GM12892 (cell line): ENCODE measurements around the gene LAMTOR4.
A peak's percentile ranks its signal among the peaks of the same experiment; 100 is the strongest.
"Not testable (repeated sequence)": the region's sequence is repeated elsewhere in the genome, so short reads cannot be mapped to it uniquely, and the experiment has no call there.

Experiments
- DNase-seq: peaks from one replicate; pipeline ENCODE4 v3.0.0; 2011; ENCODE audit not compliant: insufficient read length
- FAIRE-seq: peaks from 2 replicates; lab custom pipeline; 2011; peaks lifted over from hg19 to GRCh38; lab: Jason Lieb, UNC
- POLR2A ChIP-seq: IDR thresholded peaks from 2 replicates; pipeline ENCODE4 v1.6.1; 2011; ENCODE audit warnings: low read depth, low read length, control low read depth
- POLR2AphosphoS5 ChIP-seq: IDR thresholded peaks from 2 replicates; pipeline ENCODE4 v1.6.1; 2011; ENCODE audit warnings: low read depth, low read length, control low read depth
- TAF1 ChIP-seq: IDR thresholded peaks from 2 replicates; pipeline ENCODE4 v1.6.1; 2011; ENCODE audit warnings: low read depth, mild to moderate bottlenecking, control low read depth, low read length, borderline replicate concordance

LAMTOR4 gene

DNA sequence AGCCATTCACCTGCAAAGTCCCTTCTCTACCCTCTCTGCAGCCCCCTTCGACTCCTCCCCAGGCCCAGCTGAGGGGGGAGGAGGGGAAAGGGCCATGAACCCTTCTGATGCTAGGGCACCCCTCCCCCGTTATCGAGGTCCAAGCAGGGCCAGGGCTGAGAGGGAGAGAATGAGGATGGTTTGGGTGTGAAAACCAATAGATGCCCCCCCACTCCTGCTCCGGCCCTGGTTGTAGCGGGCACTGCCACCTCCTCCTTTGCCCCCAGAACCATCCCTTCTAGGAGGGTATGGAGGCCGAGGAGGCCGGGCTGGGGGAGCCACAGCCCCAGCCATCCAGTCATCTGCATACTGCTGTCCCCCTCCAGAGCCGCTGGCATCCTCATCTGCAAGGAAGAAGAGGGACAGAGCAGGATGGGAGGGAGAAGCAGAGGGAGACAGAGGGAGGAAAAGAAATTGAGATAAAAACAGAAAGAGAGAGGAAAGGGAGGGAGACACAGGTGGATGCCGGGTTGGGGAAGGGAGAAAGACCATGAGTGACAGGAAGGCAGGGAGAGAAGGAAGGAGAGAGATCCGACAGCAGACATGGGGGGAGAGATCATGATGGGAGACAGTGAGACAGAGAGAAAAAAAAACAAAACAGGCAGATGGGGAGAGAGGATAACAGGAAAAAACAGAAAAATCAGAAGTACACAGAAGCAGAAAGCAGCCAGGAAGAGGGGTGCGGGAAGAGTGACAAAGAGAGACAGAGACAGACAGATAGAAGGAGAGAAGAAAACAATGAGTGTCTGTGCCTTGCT lies 21.6 kb downstream of the LAMTOR4 start:
- DNase-seq (no peak), FAIRE-seq (no peak)
- TF ChIP-seq POLR2A (no peak), POLR2AphosphoS5 (no peak), TAF1 (no peak)

GRCh38 chr7:100171087-100171681 lies 22.5 kb downstream of the LAMTOR4 start:
- TF ChIP-seq POLR2A = no peak
- TF ChIP-seq TAF1 = no peak
- no peak for TF ChIP-seq POLR2AphosphoS5
- FAIRE-seq (peak; percentile 58), DNase-seq (no peak)

- TF ChIP-seq POLR2AphosphoS5 = no peak
- TF ChIP-seq POLR2A = no peak
- TF ChIP-seq TAF1 = no peak
- FAIRE-seq = no peak
These were observed 23.1 kb downstream of the LAMTOR4 start for GRCh38 chr7:100171840-100172239.

GRCh38 chr7:100173806-100174495 lies 25.2 kb downstream of the LAMTOR4 start:
- no peak for DNase-seq
- FAIRE-seq = no peak
- no peak for TF ChIP-seq TAF1
- TF ChIP-seq POLR2A = no peak
- no peak for TF ChIP-seq POLR2AphosphoS5

More at GRCh38 chr7:100171840-100172239, 23.1 kb downstream of the LAMTOR4 start:
- no peak for DNase-seq

- TF ChIP-seq POLR2A (no peak), TAF1 (no peak), POLR2AphosphoS5 (no peak)
- DNase-seq (no peak), FAIRE-seq (no peak)
These were observed 25.9 kb downstream of the LAMTOR4 start for GRCh38 chr7:100174582-100174981.

GRCh38 chr7:100175296-100175935 lies 26.7 kb downstream of the LAMTOR4 start:
- DNase-seq (no peak), FAIRE-seq (no peak)
- TF ChIP-seq POLR2A = no peak
- no peak for TF ChIP-seq TAF1

GRCh38 chr7:100176096-100177044 lies 27.7 kb downstream of the LAMTOR4 start:
- TF ChIP-seq POLR2A (no peak), TAF1 (no peak), POLR2AphosphoS5 (no peak)
- FAIRE-seq = no peak
- DNase-seq = no peak

GRCh38 chr7:100177045-100178001 lies 28.6 kb downstream of the LAMTOR4 start, which contains the start of the genes GPC2 and STAG3:
TSS of gene GPC2 (minus strand) at chr7:100177381. CDS start at chr7:100177199, 182 bp downstream.
TSS of gene STAG3 (plus strand) at chr7:100177918. CDS start at chr7:100180557, 2,639 bp downstream.
- FAIRE-seq (peak; percentile 97), DNase-seq (peak; percentile 91)
- TF ChIP-seq POLR2A = no peak
- peak; percentile 31; the same call in 1 of the 2 replicates for TF ChIP-seq TAF1
- TF ChIP-seq POLR2AphosphoS5 = no peak

GRCh38 chr7:100180084-100180483 lies 31.4 kb downstream of the LAMTOR4 start:
- FAIRE-seq, DNase-seq: not testable (repeated sequence)

DNA sequence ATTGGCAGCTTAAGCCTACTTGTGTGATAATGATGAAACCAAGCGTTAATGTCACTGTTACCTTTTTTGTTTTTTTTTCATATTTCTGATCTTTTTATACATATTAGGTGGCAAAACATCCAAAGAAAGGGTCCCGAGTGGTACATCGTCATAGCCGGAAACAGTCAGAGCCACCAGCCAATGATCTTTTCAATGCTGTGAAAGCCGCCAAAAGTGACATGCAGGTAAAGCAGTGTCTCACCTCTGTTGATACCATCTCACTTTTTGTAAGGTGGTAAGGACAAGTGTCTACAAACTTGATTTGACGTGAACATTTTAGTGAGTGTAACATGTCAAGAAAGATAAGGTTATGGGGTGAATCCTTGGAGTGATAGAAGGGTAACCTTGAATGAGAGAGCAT lies 33.9 kb downstream of the LAMTOR4 start:
- FAIRE-seq, DNase-seq: not testable (repeated sequence)

- not testable (repeated sequence) for FAIRE-seq, DNase-seq
These were observed 34.4 kb downstream of the LAMTOR4 start for GRCh38 chr7:100183090-100183489.
